ENCODE data around the gene ST7L. TPM values are rescaled to one million over a fixed set of nuclear protein-coding genes. Genes with fewer than 3 reads are reported as not detected.

The ST7L gene
- total and polyA plus RNA-seq, 2 experiments from 2014 or later = 13.9 to 21.0 TPM

- H3K79me2 ChIP-seq (ENCODE audit: insufficient read depth) = no peaks in the 10 kb centered on the region
- no peak overlapping the region for H3K9ac ChIP-seq
- no peak overlapping the region for H3K4me3 ChIP-seq
- H3K27ac ChIP-seq = no peak overlapping the region
- no peak overlapping the region for H3K4me2 ChIP-seq (ENCODE audit: unreplicated experiment)
- H3K4me1 ChIP-seq (ENCODE audit: insufficient read depth) = peaks cover 8% of the 10 kb centered on the region; the same call in 1 of the 2 replicates
- H3K36me3 ChIP-seq (ENCODE audit: low read depth) = no peaks in the 10 kb centered on the region
- H4K20me1 ChIP-seq (ENCODE audit: insufficient read depth) = no peaks in the 10 kb centered on the region
- in situ Hi-C loops (cut with MboI) = no loop called here
- no peaks in the 10 kb centered on the region for H3F3A ChIP-seq (ENCODE audit: insufficient read depth)
- TF ChIP-seq EZH2 (IDR thresholded peaks at IDR 0.05; ENCODE audit: insufficient read depth, poor library complexity, severe bottlenecking) = no peak
- TF ChIP-seq EZH2phosphoT487 (IDR thresholded peaks at IDR 0.05; ENCODE audit: insufficient read depth, low read depth) = no peak
- peak; percentile 69 for DNase-seq
- WGBS, 2 experiments (ENCODE audit: low coverage in 1 of 2, low lambda C conversion rate in 2 of 2, missing lambda C conversion rate in 2 of 2) = 96 to 97% methylated on average over 2 of the region's 2 CpGs
- H3K27me3 ChIP-seq (replicated peaks; ENCODE audit: insufficient read depth) = no peaks in the 10 kb centered on the region
- no peaks in the 10 kb centered on the region for H3K9me3 ChIP-seq (ENCODE audit: low read depth)
- H3K9me2 ChIP-seq (ENCODE audit: insufficient read depth) = no peaks in the 10 kb centered on the region
- no peak overlapping the region for H2AFZ ChIP-seq
Measured at GRCh38 chr1:112515311-112516009, 103.5 kb downstream of the ST7L start.

GRCh38 chr1:112514901-112515300, 104.0 kb downstream of the ST7L start:
- no peak for DNase-seq
- H3K9me3 ChIP-seq (ENCODE audit: low read depth) = no peaks in the 10 kb centered on the region
- no peaks in the 10 kb centered on the region for H3K27me3 ChIP-seq (replicated peaks; ENCODE audit: insufficient read depth)
- H3K9ac ChIP-seq = no peak overlapping the region
- no peaks in the 10 kb centered on the region for H3K79me2 ChIP-seq (ENCODE audit: insufficient read depth)
- H3K4me3 ChIP-seq = no peak overlapping the region
- no peaks in the 10 kb centered on the region for H3K36me3 ChIP-seq (ENCODE audit: low read depth)
- in situ Hi-C loops (cut with MboI) = no loop called here
- H3K27ac ChIP-seq = no peak overlapping the region
- H4K20me1 ChIP-seq (ENCODE audit: insufficient read depth) = no peaks in the 10 kb centered on the region
- TF ChIP-seq EZH2 (IDR thresholded peaks at IDR 0.05; ENCODE audit: insufficient read depth, poor library complexity, severe bottlenecking) = no peak
- no peak for TF ChIP-seq EZH2phosphoT487 (IDR thresholded peaks at IDR 0.05; ENCODE audit: insufficient read depth, low read depth)
- 94% methylated on average over 12 of the region's 12 CpGs for WGBS, 2 experiments (ENCODE audit: low coverage in 1 of 2, low lambda C conversion rate in 2 of 2, missing lambda C conversion rate in 2 of 2)
- H3K9me2 ChIP-seq (ENCODE audit: insufficient read depth) = no peaks in the 10 kb centered on the region
- H3K4me2 ChIP-seq (ENCODE audit: unreplicated experiment) = no peak overlapping the region
- H2AFZ ChIP-seq = no peak overlapping the region
- H3F3A ChIP-seq (ENCODE audit: insufficient read depth) = no peaks in the 10 kb centered on the region
- H3K4me1 ChIP-seq (ENCODE audit: insufficient read depth) = peaks cover 8% of the 10 kb centered on the region; the same call in 1 of the 2 replicates

GRCh38 chr1:112513112-112513870, 105.7 kb downstream of the ST7L start:
- DNase-seq = peak; percentile 34
- no peaks in the 10 kb centered on the region for H3K36me3 ChIP-seq (ENCODE audit: low read depth)
- no peak overlapping the region for H3K27ac ChIP-seq
- H3K4me2 ChIP-seq (ENCODE audit: unreplicated experiment) = no peak overlapping the region
- H3K79me2 ChIP-seq (ENCODE audit: insufficient read depth) = no peaks in the 10 kb centered on the region
- no peak for TF ChIP-seq EZH2 (IDR thresholded peaks at IDR 0.05; ENCODE audit: insufficient read depth, poor library complexity, severe bottlenecking)
- no peak for TF ChIP-seq EZH2phosphoT487 (IDR thresholded peaks at IDR 0.05; ENCODE audit: insufficient read depth, low read depth)
- H3K4me1 ChIP-seq (ENCODE audit: insufficient read depth) = peaks cover 9% of the 10 kb centered on the region; the same call in 1 of the 2 replicates
- H4K20me1 ChIP-seq (ENCODE audit: insufficient read depth) = no peaks in the 10 kb centered on the region
- no peaks in the 10 kb centered on the region for H3F3A ChIP-seq (ENCODE audit: insufficient read depth)
- 51% methylated on average over 9 of the region's 9 CpGs for WGBS, 2 experiments (ENCODE audit: low coverage in 1 of 2, low lambda C conversion rate in 2 of 2, missing lambda C conversion rate in 2 of 2)
- no peak overlapping the region for H2AFZ ChIP-seq
- H3K4me3 ChIP-seq = no peak overlapping the region
- H3K27me3 ChIP-seq (replicated peaks; ENCODE audit: insufficient read depth) = no peaks in the 10 kb centered on the region
- H3K9me3 ChIP-seq (ENCODE audit: low read depth) = no peaks in the 10 kb centered on the region
- H3K9ac ChIP-seq = no peak overlapping the region
- no peaks in the 10 kb centered on the region for H3K9me2 ChIP-seq (ENCODE audit: insufficient read depth)
- in situ Hi-C loops (cut with MboI) = no loop called here

GRCh38 chr1:112511897-112512296, 107.0 kb downstream of the ST7L start:
- no peak for DNase-seq
- Histone ChIP-seq H3F3A (ENCODE audit: insufficient read depth) (no peaks in the 10 kb centered on the region), H3K79me2 (ENCODE audit: insufficient read depth) (no peaks in the 10 kb centered on the region), H4K20me1 (ENCODE audit: insufficient read depth) (no peaks in the 10 kb centered on the region), H3K4me3 (no peak overlapping the region), H3K9me2 (ENCODE audit: insufficient read depth) (no peaks in the 10 kb centered on the region), H3K4me1 (ENCODE audit: insufficient read depth) (peaks cover 15% of the 10 kb centered on the region; the same call in 1 of the 2 replicates), H3K4me2 (ENCODE audit: unreplicated experiment) (no peak overlapping the region), H3K36me3 (ENCODE audit: low read depth) (no peaks in the 10 kb centered on the region), H3K27me3 (replicated peaks; ENCODE audit: insufficient read depth) (no peaks in the 10 kb centered on the region), H3K27ac (no peak overlapping the region), H2AFZ (no peak overlapping the region), H3K9me3 (ENCODE audit: low read depth) (no peaks in the 10 kb centered on the region), H3K9ac (no peak overlapping the region)
- no peak for TF ChIP-seq EZH2 (IDR thresholded peaks at IDR 0.05; ENCODE audit: insufficient read depth, poor library complexity, severe bottlenecking)
- no peak for TF ChIP-seq EZH2phosphoT487 (IDR thresholded peaks at IDR 0.05; ENCODE audit: insufficient read depth, low read depth)
- in situ Hi-C loops (cut with MboI) = no loop called here
- WGBS, 2 experiments (ENCODE audit: low coverage in 1 of 2, low lambda C conversion rate in 2 of 2, missing lambda C conversion rate in 2 of 2) = 50 to 52% methylated on average over 2 of the region's 2 CpGs

All from GM23248 (cell line).